ENCODE measurements around the gene KRTAP10-4. TPM values are rescaled to one million over a fixed set of nuclear protein-coding genes. Genes with fewer than 3 reads are reported as not detected.

KRTAP10-4 gene
- total and polyA plus RNA-seq, 2 donors (not counting 3 experiments of a cell fraction or from before 2014, with no cell fraction given): not detected

GRCh38 chr21:44589094-44589493, 15.6 kb downstream of the KRTAP10-4 start:
- no TSS peak for BruUV-seq (replicated peaks)
- DNase-seq (ENCODE audit: low read depth, low spot score): no peak
- no peaks in the 10 kb centered on the region for H3K9me3 ChIP-seq (replicated peaks; ENCODE audit: control insufficient read depth, insufficient read depth, low read length)
- peaks cover 3 to 6% of the 10 kb centered on the region in 2 experiments for H3K27me3 ChIP-seq (ENCODE audit: control insufficient read depth in 2 of 2, insufficient read depth in 2 of 2, low read length in 2 of 2)
- H3K4me3 ChIP-seq (replicated peaks in 1 of 3; ENCODE audit: insufficient read depth in 1 of 3, low read depth in 1 of 3, low read length in 3 of 3): no peak overlapping the region
- ChIA-PET CTCF (no interaction called here), POLR2A (no interaction called here)
- no peak for FAIRE-seq
- no peaks in the 10 kb centered on the region for H3K4me1 ChIP-seq (ENCODE audit: control insufficient read depth, extremely low read depth, insufficient read depth, low read length)
- dilution Hi-C loops (cut with MboI; ENCODE audit: extremely low pct_ligation_motif_present, low sequenced_read_pairs): no loop called here
- no peak overlapping the region for H3K4me2 ChIP-seq (ENCODE audit: insufficient read depth, low read length)
- H3K36me3 ChIP-seq (ENCODE audit: control insufficient read depth in 2 of 2, extremely low read depth in 1 of 2, insufficient read depth in 2 of 2, low read length in 2 of 2): no peaks in the 10 kb centered on the region
- H2AFZ ChIP-seq (ENCODE audit: low read depth, low read length): no peak overlapping the region
- no peak overlapping the region for H3K27ac ChIP-seq (ENCODE audit: insufficient read depth, low read depth, low read length)
- intact Hi-C loops (cut with micrococcal nuclease): no loop called here
- no peak for TF ChIP-seq MYC (IDR thresholded peaks at IDR 0.05; ENCODE audit: low read depth, low read length)
- TF ChIP-seq FOS (IDR thresholded peaks at IDR 0.05; ENCODE audit: borderline replicate concordance, insufficient read depth, low read length): no peak
- no peak for TF ChIP-seq POLR2AphosphoS5 (IDR thresholded peaks at IDR 0.05; ENCODE audit: insufficient read depth, low read depth, low read length)
- TF ChIP-seq JUN (IDR thresholded peaks at IDR 0.05; ENCODE audit: borderline replicate concordance, insufficient read depth, insufficient read length, low read depth): no peak
- TF ChIP-seq, protein P1, sequence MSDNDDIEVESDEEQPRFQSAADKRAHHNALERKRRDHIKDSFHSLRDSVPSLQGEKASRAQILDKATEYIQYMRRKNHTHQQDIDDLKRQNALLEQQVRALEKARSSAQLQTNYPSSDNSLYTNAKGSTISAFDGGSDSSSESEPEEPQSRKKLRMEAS (IDR thresholded peaks at IDR 0.05; ENCODE audit: insufficient read depth, insufficient read length): no peak
- TF ChIP-seq, protein P2, sequence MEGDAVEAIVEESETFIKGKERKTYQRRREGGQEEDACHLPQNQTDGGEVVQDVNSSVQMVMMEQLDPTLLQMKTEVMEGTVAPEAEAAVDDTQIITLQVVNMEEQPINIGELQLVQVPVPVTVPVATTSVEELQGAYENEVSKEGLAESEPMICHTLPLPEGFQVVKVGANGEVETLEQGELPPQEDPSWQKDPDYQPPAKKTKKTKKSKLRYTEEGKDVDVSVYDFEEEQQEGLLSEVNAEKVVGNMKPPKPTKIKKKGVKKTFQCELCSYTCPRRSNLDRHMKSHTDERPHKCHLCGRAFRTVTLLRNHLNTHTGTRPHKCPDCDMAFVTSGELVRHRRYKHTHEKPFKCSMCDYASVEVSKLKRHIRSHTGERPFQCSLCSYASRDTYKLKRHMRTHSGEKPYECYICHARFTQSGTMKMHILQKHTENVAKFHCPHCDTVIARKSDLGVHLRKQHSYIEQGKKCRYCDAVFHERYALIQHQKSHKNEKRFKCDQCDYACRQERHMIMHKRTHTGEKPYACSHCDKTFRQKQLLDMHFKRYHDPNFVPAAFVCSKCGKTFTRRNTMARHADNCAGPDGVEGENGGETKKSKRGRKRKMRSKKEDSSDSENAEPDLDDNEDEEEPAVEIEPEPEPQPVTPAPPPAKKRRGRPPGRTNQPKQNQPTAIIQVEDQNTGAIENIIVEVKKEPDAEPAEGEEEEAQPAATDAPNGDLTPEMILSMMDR (IDR thresholded peaks at IDR 0.05; ENCODE audit: extremely low read depth in 1 of 2, insufficient read depth in 1 of 2, low read depth in 1 of 2, low read length in 2 of 2): no peak
- no peak for TF ChIP-seq GATA2 (IDR thresholded peaks at IDR 0.05; ENCODE audit: insufficient read depth, insufficient read length, low read depth, low read length)
- TF ChIP-seq EZH2 (IDR thresholded peaks at IDR 0.05; ENCODE audit: borderline replicate concordance, low read depth, low read length, severe bottlenecking): no peak
- TF ChIP-seq POLR2A (IDR thresholded peaks at IDR 0.05; ENCODE audit: low read depth, low read length): no peak
- H4K20me1 ChIP-seq (replicated peaks; ENCODE audit: control insufficient read depth, extremely low read depth, insufficient read depth, low read length): no peaks in the 10 kb centered on the region
- H3K9me1 ChIP-seq (replicated peaks; ENCODE audit: control insufficient read depth, extremely low read depth, insufficient read depth, low read length): no peaks in the 10 kb centered on the region
- H3K79me2 ChIP-seq (ENCODE audit: control insufficient read depth, insufficient read depth, low read length): no peaks in the 10 kb centered on the region
- no peak overlapping the region for H3K9ac ChIP-seq (replicated peaks; ENCODE audit: extremely low read depth, insufficient read depth, low read length)

All from endothelial cell of umbilical vein (primary cell).